Activated T-helper 2 cell treated with anti-CD3 and anti-CD28 coated beads, Interferon-gamma antibody, Interleukin-2, Interleukin-4, amounts not matched to agents 10 μg/mL and 5 μg/mL and 100 μg/mL, durations not matched to agents 14 hours and 24 hours and 36 hours (primary cell): ENCODE measurements around the gene KRT12. TPM values are rescaled to one million over a fixed set of nuclear protein-coding genes. Genes with fewer than 3 reads are reported as not detected.
"Not testable (repeated sequence)": the region's sequence is repeated elsewhere in the genome, so short reads cannot be mapped to it uniquely, and the experiment has no call there.

ENCODE experiments used
- DNase-seq: peaks from one replicate; pipeline ENCODE4 v3.0.0; 2021; ENCODE audit warnings: low spot score
- H3K27ac Mint-ChIP-seq: one replicate; pipeline ENCODE4 v1.8.0; 2021; ENCODE audit warnings: mixed read lengths
- H3K27me3 Mint-ChIP-seq: one replicate; pipeline ENCODE4 v1.8.0; 2021; ENCODE audit warnings: low read depth, mixed read lengths
- H3K36me3 Mint-ChIP-seq: one replicate; pipeline ENCODE4 v1.8.0; 2021; ENCODE audit warnings: low read depth, mixed read lengths
- H3K4me1 Mint-ChIP-seq: one replicate; pipeline ENCODE4 v1.8.0; 2021; ENCODE audit warnings: low read depth, mixed read lengths
- H3K4me3 Mint-ChIP-seq: one replicate; pipeline ENCODE4 v1.8.0; 2021; ENCODE audit warnings: low read depth, mild to moderate bottlenecking, moderate library complexity, mixed read lengths
- H3K9me3 Mint-ChIP-seq: one replicate; pipeline ENCODE4 v1.8.0; 2021; ENCODE audit warnings: mixed read lengths
- intact Hi-C: fragments of 100-400 bp; cut with micrococcal nuclease; formaldehyde crosslinking; loops from one replicate; pipeline ENCODE4 v1.15.1; 2023
- total RNA-seq: library from RNA; stranded (reverse); gene quantifications from 2 replicates; pipeline ENCODE4 v1.2.3, GENCODE V29; 2022

The KRT12 gene
- total RNA-seq, 1 donor from 2014 or later, result not detected

DNA sequence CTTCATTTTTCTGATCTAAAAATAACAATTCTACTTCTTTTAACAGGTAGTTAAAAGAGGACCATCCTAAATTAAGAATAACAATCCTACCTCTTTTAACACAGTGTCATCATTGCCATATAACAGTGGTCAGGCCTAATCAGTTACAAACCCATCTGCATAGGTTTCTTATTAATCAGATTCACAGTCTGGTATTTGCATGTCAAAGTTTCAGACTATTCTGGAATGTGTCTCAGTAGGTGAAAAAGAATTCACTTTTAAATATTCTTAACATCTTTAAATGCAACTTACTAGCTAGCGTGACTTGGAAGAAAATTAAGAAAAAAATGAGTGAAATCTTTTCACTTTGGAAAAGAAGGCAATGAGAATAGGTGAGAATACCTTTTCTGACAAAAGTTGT lies 6.8 kb upstream of the KRT12 start:
- Mint-ChIP-seq H3K9me3 (no peaks in the 10 kb centered on the region), H3K4me3 (no peak overlapping the region)

DNA sequence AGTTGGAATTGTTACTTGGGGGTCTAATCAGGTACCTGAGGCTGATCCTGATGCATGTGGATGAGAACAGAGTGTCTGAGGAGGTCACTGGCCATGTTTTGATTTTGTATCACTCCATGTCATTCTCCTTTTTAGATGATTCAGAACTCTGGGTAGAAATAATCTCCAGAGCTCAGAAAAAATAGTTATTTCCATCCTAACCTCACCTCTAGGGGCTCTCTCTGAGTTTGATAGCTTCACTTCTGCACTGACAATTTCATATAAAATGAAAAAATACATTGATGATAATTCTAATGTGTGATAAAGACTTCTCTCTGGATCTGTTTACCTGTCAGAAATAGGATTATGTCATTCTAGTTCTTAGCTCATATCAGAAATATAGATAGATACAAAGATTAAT lies 6.2 kb upstream of the KRT12 start:
- intact Hi-C loops, result no loop called here
- H3K4me3 Mint-ChIP-seq, result no peak overlapping the region
- no peak for DNase-seq
- no peaks in the 10 kb centered on the region for H3K4me1 Mint-ChIP-seq
- H3K27me3 Mint-ChIP-seq, result peaks cover 30% of the 10 kb centered on the region
- no peaks in the 10 kb centered on the region for H3K36me3 Mint-ChIP-seq
- H3K9me3 Mint-ChIP-seq, result no peaks in the 10 kb centered on the region
- H3K27ac Mint-ChIP-seq, result no peak overlapping the region

More for the DNA sequence above, 6.8 kb upstream of the KRT12 start:
- Mint-ChIP-seq H3K27ac (no peak overlapping the region), H3K36me3 (no peaks in the 10 kb centered on the region), H3K27me3 (peaks cover 29% of the 10 kb centered on the region), H3K4me1 (no peaks in the 10 kb centered on the region)
- DNase-seq, result no peak
- intact Hi-C loops, result no loop called here

DNA sequence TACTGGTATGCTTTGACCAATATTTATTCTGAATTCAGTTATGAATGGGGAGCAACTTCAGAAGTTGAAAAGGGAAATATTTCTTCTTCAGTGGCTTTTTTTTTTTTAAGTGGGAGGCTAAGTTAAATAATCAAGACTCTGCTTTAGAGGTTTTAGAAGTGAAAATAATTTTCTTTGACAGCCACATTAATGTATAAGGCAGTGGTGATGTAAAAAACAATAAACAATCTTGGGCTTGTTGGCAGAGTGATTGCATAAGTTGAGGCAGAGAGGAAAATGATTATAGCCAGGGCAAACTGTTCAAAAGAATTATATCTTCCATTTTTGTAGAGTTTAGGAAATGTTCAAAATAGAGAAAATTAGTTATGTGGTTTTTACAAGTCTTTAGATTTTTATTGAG lies 5.4 kb upstream of the KRT12 start:
- no peak overlapping the region for H3K4me3 Mint-ChIP-seq
- no peaks in the 10 kb centered on the region for H3K36me3 Mint-ChIP-seq

DNA sequence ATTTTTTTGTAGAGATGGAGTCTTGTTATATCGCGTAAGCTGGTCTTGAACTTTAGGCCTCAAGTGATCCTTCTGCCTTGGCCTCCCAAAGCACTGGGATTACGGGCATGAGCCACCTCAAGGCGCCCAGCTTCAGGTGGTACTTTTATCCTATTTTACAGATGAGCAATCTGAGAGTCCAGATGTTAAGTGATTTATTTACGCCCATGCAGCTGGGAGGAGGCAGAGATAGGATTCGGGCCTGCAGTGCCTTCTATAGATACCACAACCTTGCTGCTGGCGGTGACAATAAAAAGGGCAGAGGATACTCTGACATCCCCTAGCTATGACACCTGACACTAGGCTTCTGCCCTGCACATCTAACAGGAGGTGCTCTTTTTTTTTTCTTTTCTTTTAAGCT lies 4.3 kb upstream of the KRT12 start:
- intact Hi-C loops, result no loop called here
- no peak for DNase-seq
- H3K36me3 Mint-ChIP-seq, result no peaks in the 10 kb centered on the region
- no peaks in the 10 kb centered on the region for H3K4me1 Mint-ChIP-seq
- no peaks in the 10 kb centered on the region for H3K9me3 Mint-ChIP-seq
- H3K4me3 Mint-ChIP-seq, result no peak overlapping the region
- no peak overlapping the region for H3K27ac Mint-ChIP-seq
- peaks cover 39% of the 10 kb centered on the region for H3K27me3 Mint-ChIP-seq

More for the DNA sequence above, 5.4 kb upstream of the KRT12 start:
- no peak for DNase-seq
- Mint-ChIP-seq H3K4me1 (no peaks in the 10 kb centered on the region), H3K27ac (no peak overlapping the region), H3K9me3 (no peaks in the 10 kb centered on the region), H3K27me3 (peaks cover 34% of the 10 kb centered on the region)
- intact Hi-C loops, result no loop called here

DNA sequence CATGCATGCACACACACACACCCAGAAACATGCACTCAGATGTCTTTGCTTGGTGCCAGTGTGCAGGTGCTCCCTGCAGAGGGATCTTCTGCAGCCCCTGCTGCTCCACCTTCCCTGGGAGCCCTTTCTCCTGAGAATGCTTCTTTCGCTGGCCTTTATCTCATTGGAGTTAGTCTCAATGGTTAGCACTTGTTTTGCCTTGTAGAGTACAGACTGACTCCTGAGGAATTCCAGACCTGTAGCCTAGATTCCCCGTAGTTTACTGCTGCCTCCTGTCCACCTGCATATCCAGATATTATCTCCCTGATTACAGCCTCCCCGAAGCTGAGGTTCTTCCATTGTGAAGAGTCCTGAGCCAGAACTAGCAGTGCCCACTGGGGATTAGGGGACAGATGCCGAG lies 3.1 kb upstream of the KRT12 start:
- H3K27me3 Mint-ChIP-seq, result peaks cover 35% of the 10 kb centered on the region
- no peak overlapping the region for H3K4me3 Mint-ChIP-seq
- H3K9me3 Mint-ChIP-seq, result no peaks in the 10 kb centered on the region
- no peak overlapping the region for H3K27ac Mint-ChIP-seq
- DNase-seq, result no peak
- H3K4me1 Mint-ChIP-seq, result no peaks in the 10 kb centered on the region
- intact Hi-C loops, result no loop called here
- H3K36me3 Mint-ChIP-seq, result no peaks in the 10 kb centered on the region

DNA sequence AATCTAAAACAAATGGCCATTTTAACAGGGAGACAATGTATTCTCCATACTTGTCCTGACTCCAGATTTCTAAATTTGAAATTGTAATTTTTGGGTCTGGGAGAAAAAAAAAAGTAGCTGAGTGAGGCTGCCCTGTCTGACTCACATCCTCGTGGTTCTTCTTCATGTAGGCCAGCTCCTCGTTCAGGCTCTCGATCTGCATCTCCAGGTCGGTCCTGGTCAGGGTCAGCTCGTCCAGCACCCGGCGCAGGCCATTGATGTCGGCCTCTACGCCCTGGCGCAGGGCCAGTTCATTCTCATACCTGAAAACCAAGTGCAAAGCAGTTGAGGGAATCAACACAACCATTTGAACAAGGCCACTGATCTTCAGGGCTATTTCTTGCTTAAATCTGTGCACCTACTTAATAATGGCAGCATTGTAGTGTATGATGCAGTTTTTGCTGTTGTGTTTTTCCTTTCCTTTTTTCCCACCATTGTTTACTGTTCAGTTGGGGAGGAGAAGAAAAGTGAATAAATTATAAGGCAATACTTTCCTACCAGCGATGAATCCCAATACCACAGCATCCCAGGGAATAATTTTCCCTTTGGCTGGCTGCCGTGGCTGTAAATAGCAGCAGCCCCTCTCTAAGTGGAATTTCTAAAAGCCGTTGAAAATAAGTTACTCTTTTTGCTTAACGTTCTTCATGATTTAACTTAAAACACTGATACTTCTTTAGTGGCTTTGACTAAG lies 2.2 kb downstream of the KRT12 start:
- intact Hi-C loops, result no loop called here
- H3K36me3 Mint-ChIP-seq, result no peaks in the 10 kb centered on the region
- no peak overlapping the region for H3K4me3 Mint-ChIP-seq
- no peaks in the 10 kb centered on the region for H3K9me3 Mint-ChIP-seq
- peaks cover 22% of the 10 kb centered on the region for H3K27me3 Mint-ChIP-seq
- no peak overlapping the region for H3K27ac Mint-ChIP-seq
- no peak for DNase-seq
- no peaks in the 10 kb centered on the region for H3K4me1 Mint-ChIP-seq

DNA sequence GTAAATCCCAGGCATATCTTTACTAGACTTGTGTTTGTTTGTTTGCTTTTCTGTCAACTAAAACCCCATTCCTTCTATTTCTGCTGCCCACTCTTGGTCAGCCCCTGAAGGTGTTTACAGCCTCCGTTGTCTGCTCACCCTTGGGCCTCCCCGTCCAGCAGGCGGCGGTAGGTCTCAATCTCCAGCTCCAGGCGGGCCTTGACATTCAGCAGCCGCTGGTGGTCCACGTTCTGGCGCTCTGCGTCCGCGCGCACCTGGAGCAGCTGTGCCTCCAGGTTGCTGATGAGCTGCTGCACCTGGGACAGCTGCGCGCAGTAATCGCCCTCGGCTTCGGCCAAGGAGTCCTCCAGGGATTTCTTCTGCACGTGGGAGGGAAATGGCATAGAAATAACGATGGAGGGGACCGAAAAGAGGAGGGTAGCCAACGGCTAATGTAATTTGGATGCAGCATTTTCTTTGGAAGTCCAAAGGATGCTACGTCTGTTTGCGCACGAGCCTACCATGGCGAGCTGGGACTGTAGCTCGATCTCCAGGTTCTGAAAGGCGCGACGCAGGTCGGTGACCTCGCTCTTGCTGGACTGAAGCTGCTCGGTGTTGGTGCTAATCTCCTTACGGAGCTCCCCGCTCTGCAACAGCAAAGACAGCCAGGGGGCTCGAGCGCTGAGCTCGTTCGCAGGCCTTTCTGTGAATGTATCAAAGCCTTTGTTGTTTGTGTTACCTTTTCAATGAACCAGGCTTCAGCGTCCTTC lies 3.9 kb downstream of the KRT12 start:
- H3K27ac Mint-ChIP-seq, result no peak overlapping the region
- intact Hi-C loops, result no loop called here

DNA sequence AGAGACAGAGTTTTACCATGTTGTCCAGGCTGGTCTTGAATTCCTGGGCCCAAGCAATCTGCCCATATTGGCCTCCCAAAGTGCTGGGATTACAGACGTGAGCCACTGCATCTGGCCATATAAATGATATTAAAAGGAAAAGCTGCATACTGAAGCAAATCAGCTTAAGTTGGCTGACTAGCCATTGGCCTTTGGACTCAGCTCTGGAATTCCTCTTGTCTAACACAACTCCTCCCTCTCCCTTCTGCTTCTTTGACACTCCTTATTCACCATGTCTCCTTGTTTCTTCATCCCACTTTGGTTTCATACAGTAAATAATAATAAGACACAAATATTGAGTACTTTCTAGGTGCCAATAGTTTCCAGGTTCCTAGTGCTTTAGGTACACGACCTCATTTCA lies 7.5 kb downstream of the KRT12 start:
- DNase-seq, result no peak
- Mint-ChIP-seq H3K4me1 (peaks cover 2% of the 10 kb centered on the region), H3K9me3 (no peaks in the 10 kb centered on the region), H3K36me3 (no peaks in the 10 kb centered on the region), H3K27me3 (peaks cover 16% of the 10 kb centered on the region), H3K4me3 (no peak overlapping the region), H3K27ac (no peak overlapping the region)
- intact Hi-C loops, result no loop called here

More for the DNA sequence above, 3.9 kb downstream of the KRT12 start:
- H3K27me3 Mint-ChIP-seq, result peaks cover 21% of the 10 kb centered on the region
- no peak overlapping the region for H3K4me3 Mint-ChIP-seq
- no peaks in the 10 kb centered on the region for H3K9me3 Mint-ChIP-seq
- H3K36me3 Mint-ChIP-seq, result no peaks in the 10 kb centered on the region
- H3K4me1 Mint-ChIP-seq, result no peaks in the 10 kb centered on the region
- no peak for DNase-seq

DNA sequence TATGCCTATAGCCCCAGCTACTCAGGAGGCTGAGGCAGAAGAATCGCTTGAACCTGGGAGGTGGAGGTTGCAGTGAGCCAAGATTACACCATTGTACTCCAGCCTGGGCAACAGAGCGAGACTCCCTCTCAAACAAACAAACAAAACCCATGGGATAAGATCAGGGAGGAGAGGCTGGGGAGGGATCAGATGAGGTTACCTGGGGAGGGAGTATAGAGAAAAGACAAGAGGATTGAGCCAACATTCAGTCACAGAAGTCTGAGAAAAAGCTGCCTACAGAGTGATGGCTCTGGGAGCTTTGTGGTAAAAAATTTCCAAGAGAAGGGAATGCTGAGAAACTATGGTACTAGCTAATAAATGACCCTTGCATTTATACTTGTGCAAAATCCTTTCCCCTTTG lies 8.4 kb downstream of the KRT12 start:
- H3K4me1 Mint-ChIP-seq, H3K4me3 Mint-ChIP-seq, DNase-seq, H3K36me3 Mint-ChIP-seq, H3K9me3 Mint-ChIP-seq, H3K27ac Mint-ChIP-seq, intact Hi-C loops: not testable (repeated sequence)
- peaks cover 20% of the 10 kb centered on the region for H3K27me3 Mint-ChIP-seq

DNA sequence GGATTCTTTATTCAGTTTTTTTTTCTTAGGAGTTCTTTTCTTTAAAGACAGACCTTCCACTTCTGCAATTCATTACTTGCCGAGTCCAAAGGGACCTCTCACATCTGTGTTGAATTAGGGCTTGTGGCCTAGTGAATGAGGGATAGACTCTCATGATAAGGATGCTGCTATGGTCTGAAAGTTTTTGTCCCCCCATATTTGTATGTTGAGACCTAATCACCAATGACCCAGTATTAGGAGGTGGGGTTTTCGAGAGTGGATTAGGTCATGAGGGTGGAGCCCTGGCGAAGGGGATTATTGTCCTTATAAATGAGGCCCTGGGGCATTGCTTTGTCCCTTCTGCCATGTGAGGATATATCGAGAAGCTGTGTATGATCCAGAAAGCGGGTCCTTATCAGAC lies 9.5 kb downstream of the KRT12 start:
- no peak overlapping the region for H3K27ac Mint-ChIP-seq
- H3K9me3 Mint-ChIP-seq, result no peaks in the 10 kb centered on the region
- intact Hi-C loops, result no loop called here
- no peaks in the 10 kb centered on the region for H3K36me3 Mint-ChIP-seq
- H3K4me3 Mint-ChIP-seq, result no peak overlapping the region
- peaks cover 25% of the 10 kb centered on the region for H3K27me3 Mint-ChIP-seq
- peaks cover 5% of the 10 kb centered on the region for H3K4me1 Mint-ChIP-seq
- no peak for DNase-seq

DNA sequence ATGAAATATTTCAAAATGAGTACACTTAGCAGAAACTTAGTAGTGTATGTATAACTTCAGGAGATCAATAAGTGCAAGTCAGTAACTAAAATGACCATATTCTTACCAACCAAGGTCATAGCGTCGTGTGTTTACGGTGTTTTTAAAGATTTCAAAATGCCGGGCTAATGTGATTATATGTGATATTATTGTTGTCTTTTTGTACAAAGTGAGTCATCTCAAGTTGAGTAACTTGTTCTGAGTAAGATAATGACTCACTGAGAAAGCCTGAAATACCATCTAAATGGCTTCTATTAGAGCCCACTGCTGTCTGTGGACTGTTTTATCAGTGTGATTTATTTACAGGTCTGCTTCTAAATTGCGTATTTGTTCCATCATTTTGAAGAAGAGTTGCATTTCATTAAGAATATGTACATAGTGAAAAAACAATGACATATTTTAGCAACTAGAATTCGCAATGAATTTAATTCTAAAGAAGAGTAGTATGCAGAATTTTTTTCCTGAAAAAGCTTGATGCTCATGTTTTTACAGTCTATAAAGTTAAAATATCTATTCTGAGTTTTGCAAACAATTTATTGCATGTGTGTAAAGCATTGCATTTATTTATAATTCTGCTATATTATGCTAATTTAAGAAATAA lies 12.7 kb downstream of the KRT12 start:
- H3K27ac Mint-ChIP-seq, result no peak overlapping the region
- H3K36me3 Mint-ChIP-seq, result no peaks in the 10 kb centered on the region
- peaks cover 18% of the 10 kb centered on the region for H3K27me3 Mint-ChIP-seq
- intact Hi-C loops, result no loop called here
- no peaks in the 10 kb centered on the region for H3K9me3 Mint-ChIP-seq
- H3K4me3 Mint-ChIP-seq, result no peak overlapping the region
- no peak for DNase-seq
- H3K4me1 Mint-ChIP-seq, result peaks cover 5% of the 10 kb centered on the region

DNA sequence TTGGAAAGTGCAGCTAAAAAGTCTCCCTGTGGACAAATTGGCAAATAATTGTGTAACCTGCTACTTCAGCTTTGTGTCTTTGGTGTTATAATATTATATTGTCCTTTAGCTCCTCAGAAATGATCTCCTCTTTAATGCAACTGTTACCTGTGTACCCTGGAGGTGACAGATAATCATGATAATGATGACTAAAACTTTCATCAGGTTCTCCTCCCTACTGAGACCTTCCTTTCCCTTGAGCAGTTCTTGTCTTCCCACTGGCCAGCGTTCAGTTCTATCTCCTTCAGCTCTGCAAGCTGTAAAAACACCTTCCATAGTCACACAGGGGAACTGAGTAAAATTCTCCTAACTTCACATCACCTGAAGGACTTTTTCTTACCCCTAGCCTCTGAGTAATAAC lies 14.7 kb downstream of the KRT12 start:
- H3K4me1 Mint-ChIP-seq, result peaks cover 5% of the 10 kb centered on the region

More for the DNA sequence above, 14.7 kb downstream of the KRT12 start:
- DNase-seq, result no peak
- Mint-ChIP-seq H3K27me3 (peaks cover 22% of the 10 kb centered on the region), H3K4me3 (no peak overlapping the region), H3K36me3 (no peaks in the 10 kb centered on the region), H3K9me3 (no peaks in the 10 kb centered on the region), H3K27ac (no peak overlapping the region)
- intact Hi-C loops, result no loop called here
